PC-3 (cell line): ENCODE measurements around the gene MCRIP2. TPM values are rescaled to one million over a fixed set of nuclear protein-coding genes. Genes with fewer than 3 reads are reported as not detected.

Experiments
- ATAC-seq: fragments of 200-7000 bp; cut with Tn5 transposase; 2 replicates; pipeline ENCODE4 v1.9.1; 2020; ENCODE audit warnings: mild to moderate bottlenecking, moderate library complexity
- BruUV-seq: library from RNA; stranded (reverse); fragments of 400-500 nt; replicated peaks from 2 replicates; lab custom pipeline; 2021; lab: Mats Ljungman, UMichigan
- CTCF ChIA-PET: fragments of 300-600 bp; sonication (Branson Sonifier 250); formaldehyde crosslinking; loops from one replicate; lab custom pipeline; 2022; ENCODE audit warnings: antibody characterized with exemption; lab: Charles Lee
- POLR2A ChIA-PET: fragments of 300-600 bp; sonication (Branson Sonifier 250); formaldehyde crosslinking; loops from one replicate; lab custom pipeline; 2022; ENCODE audit warnings: antibody characterized with exemption; ENCODE audit not compliant: unreplicated experiment; lab: Charles Lee
- DNase-seq: peaks from one replicate; pipeline ENCODE4 v3.0.0-alpha.2; 2015
- H2AFZ ChIP-seq: fragments of 300-600 bp; sonication (generic); 2 replicates; pipeline ENCODE4 v1.6.0; 2016; ENCODE audit warnings: antibody characterized with exemption, low read length
- H3F3A ChIP-seq: fragments of 300-600 bp; sonication (generic); one replicate; pipeline ENCODE4 v1.6.0; 2017; ENCODE audit warnings: antibody characterized with exemption, low read length, control low read depth, mild to moderate bottlenecking; ENCODE audit not compliant: unreplicated experiment
- H3K27ac ChIP-seq: fragments of 300-600 bp; sonication (generic); 2 replicates; pipeline ENCODE4 v1.5.1; 2016; ENCODE audit warnings: mild to moderate bottlenecking, low read length
- H3K27me3 ChIP-seq: fragments of 300-600 bp; sonication (generic); 2 replicates; pipeline ENCODE4 v1.6.1; 2016; ENCODE audit warnings: low read length, mixed read lengths
- H3K36me3 ChIP-seq: fragments of 300-600 bp; sonication (generic); 2 replicates; pipeline ENCODE4 v1.6.1; 2016; ENCODE audit warnings: low read depth, mixed run types, low read length, mixed read lengths
- H3K4me1 ChIP-seq: fragments of 300-600 bp; sonication (generic); 2 replicates; pipeline ENCODE4 v1.5.1; 2016; ENCODE audit warnings: low read length; ENCODE audit not compliant: insufficient read depth
- H3K4me2 ChIP-seq: fragments of 300-600 bp; sonication (generic); 2 replicates; pipeline ENCODE4 v1.6.0; 2016; ENCODE audit warnings: low read length
- H3K4me3 ChIP-seq: fragments of 300-600 bp; sonication (generic); 2 replicates; pipeline ENCODE4 v1.5.1; 2016; ENCODE audit warnings: mild to moderate bottlenecking, low read length, mixed read lengths
- H3K79me2 ChIP-seq: fragments of 300-600 bp; sonication (generic); 2 replicates; pipeline ENCODE4 v1.6.1; 2017; ENCODE audit warnings: low read length, mixed read lengths
- H3K9ac ChIP-seq: fragments of 300-600 bp; sonication (generic); 2 replicates; pipeline ENCODE4 v1.6.0; 2016; ENCODE audit warnings: mild to moderate bottlenecking, low read length
- H3K9me2 ChIP-seq: fragments of 300-600 bp; sonication (generic); replicated peaks from 2 replicates; pipeline ENCODE4 v1.6.1; 2016; ENCODE audit warnings: mixed run types, low read length, mixed read lengths
- H3K9me3 ChIP-seq: fragments of 300-600 bp; sonication (generic); 2 replicates; pipeline ENCODE4 v1.6.1; 2016; ENCODE audit warnings: low read length, mixed read lengths
- H4K20me1 ChIP-seq: fragments of 300-600 bp; sonication (generic); 2 replicates; pipeline ENCODE4 v1.6.1; 2016; ENCODE audit warnings: low read length, mixed read lengths
- EZH2 ChIP-seq: fragments of 300-600 bp; sonication (generic); IDR thresholded peaks from one replicate; pipeline ENCODE4 v1.6.1; 2017; ENCODE audit warnings: antibody characterized with exemption, mild to moderate bottlenecking, low read length; ENCODE audit not compliant: unreplicated experiment
- EZH2phosphoT487 ChIP-seq: fragments of 300-600 bp; sonication (generic); IDR thresholded peaks from 2 replicates; pipeline ENCODE4 v1.6.1; 2018; ENCODE audit warnings: mild to moderate bottlenecking, antibody characterized with exemption, low read length, borderline replicate concordance
- intact Hi-C: fragments of 100-400 bp; cut with micrococcal nuclease; formaldehyde crosslinking; loops from 2 replicates; pipeline ENCODE4 v1.9.0; 2023
- total RNA-seq: library from RNA; depleted of rRNA; stranded (reverse); fragments of >200 nt; gene quantifications from 2 replicates; pipeline ENCODE4 v1.2.3, GENCODE V29; 2014
- TF ChIP-seq, protein P1 (sequence below): fragments of 300-600 bp; sonication (generic); conservative IDR thresholded peaks from 2 replicates; pipeline ENCODE4 v1.5.1; 2017; ENCODE audit warnings: antibody characterized with exemption, low read depth, mild to moderate bottlenecking, low read length

Gene MCRIP2
- total RNA-seq, 1 experiment from 2014 or later: 83.5 TPM

DNA sequence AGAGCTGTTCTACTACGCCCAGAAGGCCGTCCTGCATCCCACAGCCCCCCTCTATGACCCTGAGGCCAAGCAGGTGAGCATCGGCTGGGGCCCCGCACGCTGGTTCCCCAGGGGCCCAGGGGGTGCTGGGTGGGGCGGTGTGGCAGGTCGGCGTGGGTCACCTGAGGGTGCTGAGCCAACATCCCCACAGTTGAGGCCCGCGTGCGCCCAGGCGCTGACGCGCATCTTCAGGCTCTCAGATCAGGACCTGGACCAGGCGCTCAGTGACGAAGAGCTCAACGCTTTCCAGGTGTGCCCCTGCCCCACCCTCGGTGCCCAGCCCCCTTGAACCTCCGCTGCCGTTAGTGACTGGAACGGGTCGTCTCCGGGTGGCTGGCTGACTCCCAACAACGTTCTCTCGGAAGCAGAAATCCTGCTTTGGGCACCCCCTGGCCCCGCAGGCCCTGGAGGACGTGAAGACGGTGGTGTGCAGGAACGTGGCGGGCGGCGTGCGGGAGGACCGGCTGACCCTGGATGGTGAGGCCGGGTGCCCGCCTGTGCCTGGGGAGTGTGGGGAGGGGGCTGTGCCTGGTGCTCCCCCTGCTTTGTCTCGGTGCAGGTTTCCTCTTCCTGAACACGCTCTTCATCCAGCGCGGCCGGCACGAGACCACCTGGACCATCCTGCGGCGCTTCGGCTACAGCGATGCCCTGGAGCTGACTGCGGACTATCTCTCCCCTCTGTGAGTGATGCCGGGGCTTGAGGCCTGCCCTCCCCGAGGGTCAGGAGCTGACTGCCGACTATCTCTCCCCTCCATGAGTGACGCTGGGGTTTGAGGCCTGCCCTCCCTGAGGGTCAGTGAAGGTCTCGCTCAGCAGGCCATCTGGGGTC lies 29.1 kb downstream of the MCRIP2 start:
- POLR2A ChIA-PET: no interaction called here
- no peak overlapping the region for H3K4me2 ChIP-seq

DNA sequence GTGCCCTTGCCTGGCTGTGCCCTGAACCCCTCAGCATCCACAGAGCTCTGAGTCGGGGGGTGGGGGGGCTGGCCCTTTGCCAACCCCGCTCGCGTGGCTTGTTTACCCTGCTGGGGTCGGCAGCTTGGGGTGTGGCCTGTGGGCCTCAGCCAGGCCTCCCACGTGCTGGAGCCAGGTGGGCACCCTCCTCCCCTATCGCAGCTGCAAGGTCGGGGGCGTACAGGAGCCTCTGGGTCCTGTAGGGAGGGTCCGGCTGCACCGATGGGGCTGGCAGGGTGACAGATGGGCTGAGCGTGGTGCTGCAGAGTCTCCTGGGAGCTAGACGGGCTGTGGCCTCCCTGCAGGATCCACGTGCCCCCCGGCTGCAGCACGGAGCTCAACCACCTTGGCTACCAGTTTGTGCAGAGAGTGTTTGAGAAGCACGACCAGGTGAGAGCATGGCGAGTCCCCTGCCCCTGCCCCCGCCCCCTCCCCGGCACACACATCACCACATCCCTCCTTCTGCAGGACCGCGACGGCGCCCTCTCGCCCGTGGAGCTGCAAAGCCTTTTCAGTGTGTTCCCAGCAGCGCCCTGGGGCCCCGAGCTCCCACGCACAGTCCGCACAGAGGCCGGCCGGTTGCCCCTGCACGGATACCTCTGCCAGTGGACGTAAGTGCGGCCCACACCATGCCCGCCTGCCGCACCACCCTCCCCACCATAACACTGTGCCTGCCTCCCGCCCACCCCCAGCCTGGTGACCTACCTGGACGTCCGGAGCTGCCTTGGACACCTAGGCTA lies 29.9 kb downstream of the MCRIP2 start:
- H3K27ac ChIP-seq: no peak overlapping the region
- ATAC-seq: no peak
- no peak overlapping the region for H3K9ac ChIP-seq
- no peaks in the 10 kb centered on the region for H3K9me3 ChIP-seq
- no peaks in the 10 kb centered on the region for H4K20me1 ChIP-seq
- H3K9me2 ChIP-seq: no peaks in the 10 kb centered on the region
- H3K4me3 ChIP-seq: no peak overlapping the region
- H3K79me2 ChIP-seq: peaks cover 22% of the 10 kb centered on the region
- ChIA-PET CTCF (no interaction called here), POLR2A (no interaction called here)
- no TSS peak for BruUV-seq
- intact Hi-C loops: no loop called here
- H3K27me3 ChIP-seq: no peaks in the 10 kb centered on the region
- no peak overlapping the region for H3K4me2 ChIP-seq
- no peak for DNase-seq
- H2AFZ ChIP-seq: no peak overlapping the region
- H3K36me3 ChIP-seq: peaks cover 6% of the 10 kb centered on the region; the same call in 1 of the 2 replicates
- no peak for TF ChIP-seq EZH2phosphoT487
- H3K4me1 ChIP-seq: no peaks in the 10 kb centered on the region
- no peaks in the 10 kb centered on the region for H3F3A ChIP-seq

More for the DNA sequence above, 29.1 kb downstream of the MCRIP2 start:
- Histone ChIP-seq H3K36me3 (peaks cover 6% of the 10 kb centered on the region; the same call in 1 of the 2 replicates), H3K27ac (no peak overlapping the region), H3F3A (no peaks in the 10 kb centered on the region), H3K9me3 (no peaks in the 10 kb centered on the region), H3K9ac (no peak overlapping the region), H3K79me2 (peaks cover 22% of the 10 kb centered on the region), H2AFZ (no peak overlapping the region), H4K20me1 (no peaks in the 10 kb centered on the region), H3K9me2 (no peaks in the 10 kb centered on the region), H3K4me1 (no peaks in the 10 kb centered on the region), H3K27me3 (no peaks in the 10 kb centered on the region), H3K4me3 (no peak overlapping the region)
- intact Hi-C loops: no loop called here
- TF ChIP-seq EZH2phosphoT487: no peak
- no peak for TF ChIP-seq EZH2
- TF ChIP-seq, protein P1, sequence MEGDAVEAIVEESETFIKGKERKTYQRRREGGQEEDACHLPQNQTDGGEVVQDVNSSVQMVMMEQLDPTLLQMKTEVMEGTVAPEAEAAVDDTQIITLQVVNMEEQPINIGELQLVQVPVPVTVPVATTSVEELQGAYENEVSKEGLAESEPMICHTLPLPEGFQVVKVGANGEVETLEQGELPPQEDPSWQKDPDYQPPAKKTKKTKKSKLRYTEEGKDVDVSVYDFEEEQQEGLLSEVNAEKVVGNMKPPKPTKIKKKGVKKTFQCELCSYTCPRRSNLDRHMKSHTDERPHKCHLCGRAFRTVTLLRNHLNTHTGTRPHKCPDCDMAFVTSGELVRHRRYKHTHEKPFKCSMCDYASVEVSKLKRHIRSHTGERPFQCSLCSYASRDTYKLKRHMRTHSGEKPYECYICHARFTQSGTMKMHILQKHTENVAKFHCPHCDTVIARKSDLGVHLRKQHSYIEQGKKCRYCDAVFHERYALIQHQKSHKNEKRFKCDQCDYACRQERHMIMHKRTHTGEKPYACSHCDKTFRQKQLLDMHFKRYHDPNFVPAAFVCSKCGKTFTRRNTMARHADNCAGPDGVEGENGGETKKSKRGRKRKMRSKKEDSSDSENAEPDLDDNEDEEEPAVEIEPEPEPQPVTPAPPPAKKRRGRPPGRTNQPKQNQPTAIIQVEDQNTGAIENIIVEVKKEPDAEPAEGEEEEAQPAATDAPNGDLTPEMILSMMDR: no peak
- DNase-seq (no peak), ATAC-seq (no peak)
- CTCF ChIA-PET: no interaction called here
- BruUV-seq: no TSS peak

DNA sequence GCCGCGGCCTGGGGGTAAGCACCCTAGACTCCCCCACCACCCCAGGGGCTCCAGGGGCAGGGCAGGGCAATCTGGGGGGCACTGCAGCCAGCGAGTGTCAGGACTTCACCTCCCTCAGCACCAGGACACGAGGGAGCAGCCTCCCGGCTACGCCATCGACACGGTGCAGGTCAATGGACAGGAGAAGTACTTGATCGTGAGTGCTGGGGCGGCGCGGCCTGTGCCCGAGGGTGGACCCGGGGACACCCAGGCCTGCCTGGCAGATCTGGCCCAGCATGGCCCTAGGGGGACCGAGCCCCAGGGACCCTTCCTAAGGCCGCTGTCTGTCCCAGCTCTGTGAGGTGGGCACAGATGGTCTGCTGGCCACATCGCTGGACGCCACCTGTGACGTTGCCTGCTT lies 30.7 kb downstream of the MCRIP2 start:
- ATAC-seq (no peak), DNase-seq (no peak)
- H4K20me1 ChIP-seq: no peaks in the 10 kb centered on the region
- POLR2A ChIA-PET: no interaction called here
- H3K9ac ChIP-seq: no peak overlapping the region
- H3K9me3 ChIP-seq: no peaks in the 10 kb centered on the region
- no peak overlapping the region for H2AFZ ChIP-seq
- no peak overlapping the region for H3K4me2 ChIP-seq
- no TSS peak for BruUV-seq
- H3K27me3 ChIP-seq: no peaks in the 10 kb centered on the region
- H3K79me2 ChIP-seq: peaks cover 22% of the 10 kb centered on the region
- H3F3A ChIP-seq: no peaks in the 10 kb centered on the region
- H3K36me3 ChIP-seq: peaks cover 6% of the 10 kb centered on the region; the same call in 1 of the 2 replicates
- no peaks in the 10 kb centered on the region for H3K9me2 ChIP-seq
- H3K27ac ChIP-seq: no peak overlapping the region
- H3K4me3 ChIP-seq: no peak overlapping the region
- H3K4me1 ChIP-seq: no peaks in the 10 kb centered on the region
- TF ChIP-seq EZH2: no peak
- intact Hi-C loops: no loop called here
- CTCF ChIA-PET: no interaction called here
